IPS DF 4.7 (cell line): ENCODE data around the gene KAZALD1.
"Not testable (repeated sequence)": the region's sequence is repeated elsewhere in the genome, so short reads cannot be mapped to it uniquely, and the experiment has no call there.

Source experiments
- DNase-seq: peaks from one replicate; pipeline ENCODE4 v3.0.0-alpha.2; 2013; ENCODE audit warnings: low spot score; ENCODE audit errors: extremely low read depth

Gene KAZALD1

DNA sequence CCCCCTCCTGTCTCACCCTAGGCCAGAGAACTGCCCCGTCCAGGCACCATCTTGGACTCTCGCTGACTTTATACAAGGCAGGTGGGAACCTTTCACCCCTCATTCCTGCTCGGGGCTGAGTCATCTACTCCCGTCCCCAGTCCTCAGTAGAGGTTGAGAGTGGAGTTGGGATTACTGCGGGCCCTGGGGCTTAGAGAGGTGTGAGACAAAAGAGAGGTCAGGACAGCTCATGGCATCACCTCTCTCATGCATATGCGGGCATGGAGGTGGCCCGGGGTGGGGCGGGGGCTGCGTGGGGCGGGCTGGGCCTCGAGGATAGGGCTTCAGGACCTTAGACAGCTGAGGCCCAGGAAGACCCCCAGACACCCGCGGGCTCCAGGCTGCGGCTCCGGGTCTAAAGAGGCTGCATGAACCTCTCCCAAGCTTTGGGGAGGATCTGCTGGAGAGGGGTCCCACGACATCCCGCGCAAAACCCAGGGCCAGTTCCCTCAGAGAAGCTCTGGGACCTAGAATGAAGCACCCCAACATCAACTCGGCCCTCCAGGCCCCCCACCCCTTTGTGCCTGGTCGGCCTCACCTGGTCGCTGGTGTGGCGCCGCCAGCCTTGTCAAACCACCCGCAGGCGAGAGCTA is 31.2 kb upstream of the KAZALD1 start:
- no peak for DNase-seq

DNA sequence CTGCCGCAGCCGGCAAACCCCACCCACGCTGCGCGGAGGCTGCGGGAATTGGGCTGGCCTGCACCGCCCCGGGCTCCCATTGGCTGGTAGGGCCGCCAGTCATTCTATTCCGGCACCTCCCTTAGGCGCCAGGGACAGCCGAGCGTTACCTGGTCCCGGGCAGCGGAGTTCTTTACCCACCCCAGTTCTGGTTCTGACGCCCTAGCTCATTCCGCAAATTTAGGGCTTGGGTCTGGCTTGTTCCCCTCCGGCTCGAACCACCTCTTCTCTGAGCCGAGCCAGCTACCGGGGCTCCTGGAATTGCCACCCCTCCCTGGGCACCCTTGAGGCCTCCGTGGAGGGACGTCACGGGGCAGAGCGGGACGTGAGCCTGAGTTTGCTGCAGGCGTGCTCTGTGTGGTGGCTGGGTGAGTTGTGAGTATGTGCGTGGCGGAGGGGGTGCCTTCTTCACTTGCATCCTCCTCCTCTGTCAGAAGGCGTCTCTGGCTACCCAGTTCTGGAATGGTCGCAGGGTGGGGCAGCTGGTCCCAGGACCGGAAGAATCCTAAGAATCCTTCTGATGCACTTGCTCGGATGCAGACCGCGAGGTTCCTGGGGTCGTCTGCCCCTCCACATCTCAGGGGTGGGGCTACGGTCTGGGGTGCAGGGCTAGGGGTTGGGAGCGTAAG is 30.5 kb upstream of the KAZALD1 start, which contains the start of the genes PDZD7 and SFXN3:
TSS of gene PDZD7 (minus strand) at position 2 of the 668 bp plus-strand sequence. CDS start 910 bp downstream, outside the sequence.
TSS of gene SFXN3 (plus strand) at position 107 of the 668 bp plus-strand sequence. CDS start 3,461 bp downstream, outside the sequence.
- DNase-seq, result no peak

DNA sequence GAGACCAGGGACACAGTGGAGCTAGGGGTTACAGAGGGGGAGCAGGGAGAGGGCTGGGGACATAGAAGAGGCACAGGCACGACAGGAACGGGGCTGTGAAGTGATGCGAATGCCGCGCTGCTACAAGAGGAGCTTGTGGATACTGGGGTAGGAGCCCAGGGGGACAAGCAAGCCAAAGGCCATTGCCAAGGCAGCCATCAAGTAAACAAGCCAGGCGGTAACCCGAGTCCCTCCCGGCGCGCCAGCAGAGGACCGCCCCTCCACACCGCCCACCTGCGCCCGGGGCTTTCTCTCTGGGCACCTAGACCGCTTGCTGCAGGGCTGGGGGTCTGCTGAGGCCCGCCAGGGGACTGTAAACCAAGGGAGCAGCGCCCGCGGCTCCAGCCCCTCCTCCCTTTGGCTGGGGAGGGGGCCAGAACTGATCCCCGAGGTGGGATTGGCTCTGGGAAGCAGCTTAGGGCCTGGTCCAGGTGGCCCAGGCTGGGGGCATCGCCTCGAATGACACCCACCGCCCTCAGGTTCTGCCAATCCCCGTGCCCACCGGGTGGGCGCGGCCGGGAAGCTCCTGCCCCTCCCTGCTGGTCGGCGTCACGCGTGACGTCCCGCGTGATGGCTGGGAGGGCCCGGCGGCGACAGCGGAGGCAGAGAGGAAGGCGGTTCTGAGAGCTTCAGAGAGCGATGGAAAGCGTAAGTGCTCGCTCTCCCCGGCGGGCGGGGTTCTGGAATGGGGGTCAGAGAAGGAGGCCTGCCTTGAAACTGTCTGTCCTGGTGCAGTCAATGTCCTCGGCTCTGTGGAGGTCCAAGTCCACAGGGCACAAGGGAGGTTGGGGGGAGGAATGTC is 29.8 kb upstream of the KAZALD1 start:
- DNase-seq, result no peak

DNA sequence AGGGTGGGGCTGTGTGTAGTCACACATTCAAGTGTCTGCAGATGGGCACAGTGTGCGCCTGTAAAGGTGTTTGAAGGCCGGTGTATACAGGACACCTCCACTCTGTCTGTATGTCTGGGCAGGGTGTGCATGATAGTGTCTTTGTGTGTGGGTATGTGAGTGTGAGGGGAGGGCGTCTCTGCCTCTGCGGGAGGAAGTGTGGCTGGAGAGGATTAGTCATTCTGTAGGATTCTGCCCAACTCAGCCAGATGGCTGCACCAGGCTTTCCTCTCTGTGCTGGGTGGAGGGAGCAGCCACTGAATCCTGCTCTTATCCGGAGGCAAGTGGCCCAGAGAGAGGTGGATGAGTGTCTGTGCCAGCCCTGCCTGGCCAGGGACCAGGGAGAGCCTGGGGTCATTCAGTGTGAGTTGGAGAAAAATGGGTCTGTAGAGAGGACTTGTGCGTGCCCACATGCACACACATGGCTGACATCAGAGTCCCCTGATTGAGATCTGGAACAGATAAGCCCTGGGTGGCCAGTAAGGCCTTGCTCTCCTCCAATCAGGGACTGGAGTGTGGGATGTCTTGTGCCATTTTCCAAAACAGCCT is 29.1 kb upstream of the KAZALD1 start:
- no peak for DNase-seq

DNA sequence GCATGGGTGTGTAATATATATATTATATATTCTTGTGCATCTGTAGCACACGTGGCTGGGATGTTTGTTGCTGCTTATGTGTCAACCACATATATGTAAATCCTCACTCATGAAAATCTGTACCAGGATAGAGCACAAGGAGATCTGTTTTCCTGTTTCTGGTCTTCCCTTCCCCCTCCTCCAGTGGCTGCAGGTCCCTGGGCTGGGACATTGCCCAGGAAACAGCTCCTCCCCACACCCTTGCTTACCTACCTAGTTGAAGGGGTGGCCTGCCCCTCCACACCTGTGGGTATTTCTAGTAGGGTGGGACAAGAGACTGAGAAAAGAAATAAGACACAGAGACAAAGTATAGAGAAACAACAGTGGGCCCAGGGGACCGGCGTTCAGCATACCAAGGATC is 28.5 kb upstream of the KAZALD1 start:
- no peak for DNase-seq

DNA sequence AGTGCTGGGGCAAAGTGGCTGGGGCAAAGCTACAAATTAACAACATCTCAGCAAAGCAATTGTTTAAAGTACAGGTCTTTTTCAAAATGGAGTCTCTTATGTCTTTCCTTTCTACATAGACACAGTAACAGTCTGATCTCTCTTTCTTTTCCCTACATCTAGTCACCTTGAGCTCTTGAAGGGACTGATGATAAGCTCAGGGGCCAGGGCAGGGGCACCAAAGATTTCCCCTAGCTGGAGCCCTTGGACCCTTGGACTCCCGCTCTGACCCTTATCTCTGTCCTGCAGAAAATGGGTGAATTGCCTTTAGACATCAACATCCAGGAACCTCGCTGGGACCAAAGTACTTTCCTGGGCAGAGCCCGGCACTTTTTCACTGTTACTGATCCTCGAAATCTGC is 27.4 kb upstream of the KAZALD1 start:
- DNase-seq, result not testable (repeated sequence)

DNA sequence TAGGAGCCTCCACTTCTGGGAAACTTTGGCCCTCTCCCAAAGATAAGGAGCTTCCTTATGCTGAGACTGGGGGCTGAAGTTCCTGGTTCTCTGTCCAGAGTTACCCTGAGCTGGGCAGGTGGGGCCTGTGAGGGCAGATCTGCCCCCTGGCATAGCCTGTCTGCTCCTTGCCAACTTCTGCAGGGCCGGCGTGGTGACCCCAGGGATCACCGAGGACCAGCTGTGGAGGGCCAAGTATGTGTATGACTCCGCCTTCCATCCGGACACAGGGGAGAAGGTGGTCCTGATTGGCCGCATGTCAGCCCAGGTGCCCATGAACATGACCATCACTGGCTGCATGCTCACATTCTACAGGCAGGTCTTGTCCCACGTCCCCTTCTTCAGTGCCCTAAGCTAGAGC is 26.5 kb upstream of the KAZALD1 start:
- no peak for DNase-seq

DNA sequence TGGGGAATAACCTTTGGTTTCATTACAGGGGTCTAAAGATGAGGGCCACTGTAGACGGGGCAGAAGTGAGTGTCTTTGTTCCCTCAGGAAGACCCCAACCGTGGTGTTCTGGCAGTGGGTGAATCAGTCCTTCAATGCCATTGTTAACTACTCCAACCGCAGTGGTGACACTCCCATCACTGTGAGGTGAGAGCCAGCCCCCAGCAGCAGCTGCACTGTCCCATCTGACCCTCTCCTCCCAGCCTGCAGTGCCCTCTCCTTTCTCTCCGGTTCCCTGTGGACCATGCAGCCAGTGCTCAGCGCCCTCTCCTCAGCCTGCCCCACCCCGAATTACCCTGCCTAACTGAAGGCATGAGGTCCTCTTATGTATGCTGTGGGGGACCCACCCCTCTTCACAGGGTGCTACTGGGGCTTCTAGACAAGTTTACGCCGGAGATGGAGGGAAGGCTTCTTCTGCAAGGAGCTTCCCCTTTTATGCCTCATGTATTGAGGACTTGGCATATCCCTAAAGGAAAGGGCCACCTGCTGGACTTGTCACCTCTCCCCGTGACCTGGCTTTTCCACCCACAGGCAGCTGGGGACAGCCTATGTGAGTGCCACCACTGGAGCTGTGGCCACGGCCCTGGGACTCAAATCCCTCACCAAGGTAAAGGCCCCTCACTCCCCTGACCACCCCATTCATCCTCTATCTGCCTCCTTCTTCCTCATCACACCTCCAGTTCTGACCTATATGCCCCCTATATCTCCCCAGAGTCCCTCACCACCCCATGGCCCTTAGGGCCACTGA is 25.7 kb upstream of the KAZALD1 start:
- no peak for DNase-seq

DNA sequence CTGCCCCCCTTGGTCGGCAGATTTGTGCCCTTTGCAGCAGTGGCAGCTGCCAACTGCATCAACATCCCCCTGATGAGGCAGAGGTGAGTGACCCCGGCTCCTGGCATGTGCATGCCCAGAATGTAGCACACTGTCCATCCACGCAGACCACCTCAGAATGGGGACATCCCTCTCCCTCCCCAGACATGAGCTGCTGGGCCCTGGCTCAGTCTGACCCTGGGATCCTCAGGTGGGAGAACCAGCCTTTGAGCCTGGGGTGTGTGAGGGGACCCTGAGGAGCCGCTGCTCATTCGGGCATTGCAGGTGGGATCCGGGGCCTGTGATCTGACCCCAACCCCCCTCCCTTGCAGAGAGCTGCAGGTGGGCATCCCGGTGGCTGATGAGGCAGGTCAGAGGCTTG is 25.1 kb upstream of the KAZALD1 start:
- no peak for DNase-seq

DNA sequence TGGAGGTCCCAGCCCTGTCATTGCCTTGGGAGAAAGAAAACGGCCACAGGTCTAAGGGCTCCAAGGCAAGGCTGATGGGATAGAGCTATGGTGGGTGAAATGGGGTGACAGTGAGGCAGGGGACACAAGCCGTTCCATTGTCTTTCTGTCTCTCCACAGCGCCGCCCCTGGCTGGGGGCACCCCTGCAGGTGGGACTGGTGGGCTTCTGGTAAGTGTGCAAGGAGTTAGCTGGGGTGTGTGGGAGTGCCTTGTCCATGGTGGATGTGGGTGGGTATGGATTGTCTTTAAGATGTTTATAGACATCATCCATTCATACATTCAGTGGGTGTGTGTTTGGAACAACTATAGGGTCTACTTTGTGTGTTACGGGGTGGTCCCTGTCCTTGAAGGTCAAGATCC is 23.3 kb upstream of the KAZALD1 start:
- no peak for DNase-seq

DNA sequence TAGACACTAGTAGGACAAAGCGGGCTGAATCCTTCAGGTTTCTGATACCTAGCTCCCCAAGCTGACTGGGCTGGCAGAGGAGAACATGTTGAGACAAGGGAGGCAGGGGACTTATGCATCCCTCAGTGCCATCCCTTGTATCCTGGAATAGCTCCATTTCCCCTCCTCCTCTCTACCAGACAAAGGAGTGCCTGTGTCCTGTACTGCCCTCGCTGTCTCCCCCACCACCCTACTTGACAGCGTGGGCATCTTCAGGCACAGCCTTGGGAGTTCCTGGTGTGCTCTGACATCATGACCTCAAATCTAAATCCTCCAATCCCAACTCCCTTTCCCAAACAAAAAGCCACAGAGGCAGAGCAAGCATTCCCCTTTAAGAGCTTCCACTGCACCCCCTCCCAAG is 21.7 kb upstream of the KAZALD1 start:
- no peak for DNase-seq

DNA sequence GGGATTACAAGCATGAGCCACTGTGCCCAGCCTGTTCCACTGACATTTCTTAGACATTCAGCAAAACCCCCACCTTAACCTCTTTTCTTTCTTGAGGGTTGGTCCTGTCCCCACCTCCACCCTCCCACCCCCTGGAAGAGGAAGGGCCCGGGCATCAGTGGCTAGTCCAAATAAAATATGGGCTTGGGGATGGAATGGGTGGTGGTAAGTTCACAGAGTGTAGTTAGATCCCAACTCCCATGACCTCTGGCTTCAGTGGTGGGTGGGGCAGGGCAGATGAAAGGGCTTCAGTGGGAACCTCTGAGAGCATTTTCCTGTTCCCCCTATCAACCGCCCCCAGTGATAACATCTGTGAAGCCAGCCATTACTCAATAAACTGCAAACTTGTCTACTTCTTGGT is 20.9 kb upstream of the KAZALD1 start:
- DNase-seq, result no peak

DNA sequence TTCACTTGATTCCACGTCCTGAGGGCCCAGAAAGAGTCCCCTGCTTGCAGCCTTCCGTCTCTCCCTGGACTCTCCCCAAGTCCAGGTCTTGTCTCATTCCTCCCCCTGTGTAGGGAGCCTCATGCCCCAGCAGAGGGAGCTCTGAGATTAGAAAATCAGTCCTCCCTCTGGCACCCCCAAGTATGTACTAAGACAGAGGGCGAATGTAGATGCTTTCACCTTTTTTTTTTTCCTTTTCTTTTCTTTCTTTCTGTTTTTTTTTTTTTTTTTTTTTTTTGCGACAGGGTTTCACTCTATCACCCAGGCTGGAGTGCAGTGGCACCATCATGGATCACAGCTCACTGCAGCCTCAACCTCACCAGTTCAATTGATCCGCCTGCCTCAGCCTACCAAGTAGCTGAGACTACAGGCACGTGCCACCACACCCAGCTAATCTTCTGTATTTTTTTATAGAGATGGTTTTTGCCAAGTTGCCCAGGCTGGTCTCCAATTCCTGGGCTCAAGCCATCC is 20.5 kb upstream of the KAZALD1 start:
- no peak for DNase-seq

DNA sequence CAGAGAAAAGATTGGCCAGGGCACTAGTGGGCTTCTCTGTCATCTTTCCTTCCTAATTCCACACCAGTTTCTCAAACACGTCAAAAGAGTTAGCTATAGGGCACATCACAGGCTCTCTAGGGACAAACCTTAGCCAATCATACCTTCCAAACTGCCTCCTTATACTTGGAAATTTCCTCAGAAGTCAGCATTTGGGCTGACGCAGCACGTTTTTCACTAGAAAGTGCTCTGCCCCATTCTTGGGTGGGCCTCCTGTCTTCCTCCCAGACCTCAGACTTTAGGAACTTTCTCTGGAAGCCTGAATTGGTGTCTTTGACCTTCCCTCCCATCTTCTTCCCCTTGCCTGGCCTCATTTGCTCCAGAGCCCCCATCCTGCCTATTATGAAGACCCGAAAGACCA is 19.7 kb upstream of the KAZALD1 start:
- DNase-seq, result no peak

DNA sequence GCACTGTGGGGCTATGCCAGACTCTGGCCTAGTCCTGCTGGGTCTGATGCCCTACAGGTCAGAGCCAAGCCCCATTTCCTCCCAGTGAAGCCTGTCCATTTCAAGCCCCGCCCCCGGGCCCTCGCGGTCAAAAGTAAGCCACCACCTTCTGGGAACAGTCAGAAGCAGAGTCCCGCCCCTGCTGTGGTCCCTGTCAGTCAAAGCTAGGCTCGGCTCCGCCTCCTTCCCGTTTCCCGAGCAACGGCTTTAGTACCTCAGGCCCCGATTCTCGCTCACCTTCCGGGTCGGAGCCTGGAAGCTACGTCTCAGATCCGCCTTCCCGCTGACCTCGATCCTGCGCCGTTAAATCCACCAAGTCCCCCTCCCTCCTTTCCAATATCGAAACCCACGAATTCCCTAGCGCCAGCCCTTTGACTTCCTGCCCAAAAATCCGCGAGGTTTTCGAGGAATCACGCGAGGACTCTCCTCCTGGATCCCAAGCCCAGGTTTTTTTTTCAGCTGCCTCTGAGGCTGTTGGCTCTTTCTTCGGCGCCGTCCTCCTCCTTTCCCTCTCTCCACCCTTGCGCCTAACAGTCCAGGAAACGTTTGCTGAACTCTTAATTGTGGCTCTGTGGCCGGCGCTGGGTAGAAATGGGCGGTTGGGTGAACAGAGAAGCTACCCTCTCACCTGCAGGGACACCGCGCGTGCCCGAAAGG is 19.0 kb upstream of the KAZALD1 start:
- no peak for DNase-seq

DNA sequence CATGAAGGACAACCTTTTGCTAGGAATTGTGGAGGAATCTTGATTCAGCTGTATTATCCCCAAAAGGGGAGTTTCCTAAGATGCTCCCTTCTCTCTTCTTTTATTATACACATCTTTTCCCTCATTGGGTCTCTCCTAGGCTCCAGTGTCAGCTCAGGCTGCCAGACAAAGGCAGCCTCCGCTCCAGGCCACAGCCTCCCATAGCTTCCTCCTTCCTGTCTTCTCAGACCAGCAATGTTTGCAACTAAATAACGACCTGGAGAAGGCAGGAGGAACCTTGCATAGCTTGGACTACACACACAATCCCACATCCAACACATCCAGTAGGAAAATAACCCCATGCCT is 18.5 kb upstream of the KAZALD1 start:
- DNase-seq, result no peak

DNA sequence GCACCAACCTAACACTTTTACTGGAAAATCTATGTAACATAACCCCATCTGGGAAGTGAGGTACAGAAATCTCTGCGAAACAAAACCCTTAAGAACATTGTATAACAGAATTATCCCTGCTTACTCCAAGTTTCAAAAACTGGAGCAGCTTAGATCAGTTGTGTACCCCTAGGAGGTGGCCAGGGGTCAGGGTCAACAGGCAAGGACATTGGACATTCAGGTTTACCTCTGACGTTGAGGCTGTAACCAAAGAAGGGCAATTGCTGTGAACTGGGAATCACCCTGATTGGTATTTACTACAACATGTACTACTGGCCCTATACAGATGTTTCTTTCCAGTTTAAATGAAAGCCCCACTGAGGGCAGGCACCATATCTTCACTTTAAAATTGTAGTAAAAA is 17.7 kb upstream of the KAZALD1 start:
- no peak for DNase-seq

DNA sequence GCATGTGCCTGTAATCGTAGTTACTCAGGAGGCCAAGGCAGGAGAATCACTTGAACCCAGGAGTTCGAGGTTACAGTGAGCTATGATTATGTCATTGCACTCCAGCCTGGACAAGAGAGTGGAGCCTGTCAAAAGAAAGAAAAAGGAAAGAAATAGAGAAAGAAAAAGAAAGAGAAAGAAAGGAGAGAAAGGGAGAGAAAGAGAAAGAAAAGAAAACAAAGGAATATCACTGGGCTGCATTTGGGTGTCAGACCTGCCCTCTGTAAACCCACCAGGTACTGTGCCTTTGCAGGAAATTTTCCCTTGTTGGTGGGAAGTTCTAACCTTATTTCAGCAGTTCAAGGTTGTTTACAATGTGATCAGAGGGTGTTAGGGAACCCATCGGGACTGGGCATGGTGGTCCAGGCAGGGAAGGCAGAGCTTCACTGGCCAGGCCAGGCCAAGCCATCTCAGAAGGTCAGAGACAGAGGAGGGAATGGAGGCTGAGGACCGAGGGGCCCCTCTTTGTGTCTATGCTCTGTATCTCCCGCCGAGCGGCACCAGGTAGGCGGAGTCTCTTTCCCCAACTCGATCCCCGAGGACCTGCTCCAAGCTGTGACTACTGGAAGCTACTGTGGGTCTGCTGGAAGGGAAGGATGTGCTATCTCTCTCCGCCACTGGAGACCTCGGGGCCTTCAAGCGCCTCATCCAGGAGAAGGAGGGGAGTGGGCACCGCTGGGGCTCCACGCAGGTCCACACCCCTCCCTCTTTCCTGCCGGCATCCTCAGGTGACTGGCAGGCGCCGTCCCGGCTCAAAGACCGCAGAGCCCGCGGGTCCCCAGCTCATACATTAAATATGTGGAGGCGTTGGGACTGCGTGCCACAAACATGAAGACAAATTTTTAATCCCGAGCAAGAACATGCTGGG is 15.2 kb upstream of the KAZALD1 start:
- DNase-seq, result no peak

DNA sequence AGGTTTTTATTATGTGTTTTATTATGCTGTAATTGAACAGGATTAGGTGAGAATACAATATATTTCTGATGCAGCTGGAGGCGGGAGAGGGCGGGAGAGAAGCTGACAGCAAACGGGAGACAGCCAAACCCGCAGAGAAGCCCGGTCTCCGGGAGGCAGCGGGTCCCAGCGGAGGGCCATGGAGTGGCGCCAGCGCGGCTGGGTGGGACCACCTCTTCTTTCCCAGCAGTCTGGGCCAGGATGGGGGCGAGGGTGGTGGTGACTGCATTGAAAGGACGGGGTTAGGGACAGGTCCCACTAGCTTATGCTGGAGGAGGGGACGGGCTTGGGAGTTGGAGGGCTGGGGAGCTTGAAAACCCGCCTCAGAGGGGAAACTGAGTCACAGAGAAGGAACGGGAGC is 14.5 kb upstream of the KAZALD1 start:
- DNase-seq, result no peak
